K562 (cell line): Measurements from ENCODE around the gene UBE2L3. TPM values are rescaled to one million over a fixed set of nuclear protein-coding genes. Genes with fewer than 3 reads are reported as not detected.

Experiments
- ATAC-seq: fragments of 200-7000 bp; cut with Tn5 transposase; 3 replicates; pipeline ENCODE4 v1.9.1; 2020; ENCODE audit warnings: moderate library complexity
- BruUV-seq: library from RNA; stranded (reverse); fragments of 400-500 nt; replicated peaks from 2 replicates; lab custom pipeline; 2021; lab: Mats Ljungman, UMichigan
- CTCF ChIA-PET: fragments of 300-600 bp; formaldehyde crosslinking; extraction: SDS; loops from one replicate; lab custom pipeline; 2021; ENCODE audit warnings: low intra/inter-chr PET ratio; lab: Yijun Ruan, JAX
- POLR2A ChIA-PET: fragments of 300-600, 350-650 bp; sonication (Branson Sonifier 250); formaldehyde crosslinking; extraction: SDS; loops from one replicate; lab custom pipeline; 2021; ENCODE audit warnings: antibody characterized with exemption, inconsistent platforms; lab: Yijun Ruan, JAX
- DNase-seq, 4 experiments: peaks; one replicate each; pipeline versions ENCODE4 v3.0.0 to v3.0.0-alpha.2; 2011 to 2018; ENCODE audit warnings: low spot score in 3 of 4, mixed read lengths in 3 of 4; ENCODE audit errors: extremely low read depth in 1 of 4
- FAIRE-seq: peaks from 2 replicates; lab custom pipeline; 2011; peaks lifted over from hg19 to GRCh38; lab: Jason Lieb, UNC
- H2AFZ ChIP-seq: 2 replicates; pipeline ENCODE4 v1.6.0; 2011; ENCODE audit warnings: low read depth, low read length, control low read depth, inconsistent platforms
- H3K27ac ChIP-seq: fragments of 200-600 bp; 3 replicates; pipeline ENCODE4 v1.8.0; 2011; ENCODE audit warnings: low read depth, mild to moderate bottlenecking, control low read depth, inconsistent platforms, low read length, moderate library complexity, mixed read lengths; ENCODE audit errors: extremely low read depth
- H3K27me3 ChIP-seq, 2 experiments: fragments of 300-600 bp in 1 of 2; 2 replicates in 1 of 2; 3 replicates in 1 of 2; pipeline versions ENCODE4 v1.6.0 to v1.8.0; 2011; ENCODE audit warnings: inconsistent platforms in 2 of 2, low read length in 2 of 2, mild to moderate bottlenecking in 1 of 2, mixed read lengths in 1 of 2, moderate library complexity in 1 of 2; ENCODE audit not compliant: control insufficient read depth in 2 of 2, insufficient read depth in 2 of 2
- H3K36me3 ChIP-seq: fragments of 300-600 bp; 3 replicates; pipeline ENCODE4 v1.8.0; 2011; ENCODE audit warnings: mild to moderate bottlenecking, low read length, inconsistent platforms; ENCODE audit not compliant: control insufficient read depth, insufficient read depth
- H3K4me1 ChIP-seq, 2 experiments: fragments of 200-600 bp in 1 of 2; replicated peaks in 1 of 2; 2 replicates in 1 of 2; 3 replicates in 1 of 2; pipeline versions ENCODE4 v1.5.1 to v1.8.0; 2011; ENCODE audit warnings: inconsistent platforms in 2 of 2, low read length in 2 of 2, mild to moderate bottlenecking in 1 of 2, mixed read lengths in 1 of 2, moderate library complexity in 1 of 2; ENCODE audit not compliant: control insufficient read depth in 2 of 2, insufficient read depth in 2 of 2
- H3K4me2 ChIP-seq: 2 replicates; pipeline ENCODE4 v1.6.1; 2011; ENCODE audit warnings: low read length, control low read depth, inconsistent platforms, mixed read lengths; ENCODE audit not compliant: insufficient read depth
- H3K4me3 ChIP-seq: fragments of 200-600 bp; sonication (generic), shearing (Covaris generic); 2 replicates; pipeline ENCODE4 v1.5.1; 2016; ENCODE audit warnings: control low read depth, inconsistent platforms
- H3K79me2 ChIP-seq: fragments of 200-600 bp; 3 replicates; pipeline ENCODE4 v1.8.0; 2011; ENCODE audit warnings: low read length, inconsistent platforms; ENCODE audit not compliant: control insufficient read depth, insufficient read depth
- H3K9ac ChIP-seq, 2 experiments: 2 replicates each; pipeline versions ENCODE4 v1.6.0 to v1.6.1; 2011; ENCODE audit warnings: low read depth in 2 of 2, low read length in 2 of 2, control low read depth in 1 of 2, inconsistent platforms in 1 of 2, mild to moderate bottlenecking in 1 of 2, mixed read lengths in 1 of 2; ENCODE audit not compliant: insufficient read depth in 1 of 2
- H3K9me1 ChIP-seq: one replicate; pipeline ENCODE4 v1.6.0; 2011; ENCODE audit warnings: inconsistent platforms, mild to moderate bottlenecking, low read length, moderate library complexity; ENCODE audit not compliant: control insufficient read depth, insufficient read depth
- H3K9me3 ChIP-seq: replicated peaks from 2 replicates; pipeline ENCODE4 v1.5.1; 2011; ENCODE audit warnings: low read depth, low read length, inconsistent platforms; ENCODE audit not compliant: control insufficient read depth, insufficient read depth
- H4K20me1 ChIP-seq: replicated peaks from 2 replicates; pipeline ENCODE4 v1.6.1; 2011; ENCODE audit warnings: low read length, inconsistent platforms, mixed read lengths; ENCODE audit not compliant: control insufficient read depth, insufficient read depth
- ATF1 ChIP-seq, 2 experiments: fragments of 450-650 bp in 1 of 2; IDR thresholded peaks; 2 replicates each; pipeline ENCODE4 v1.6.1; 2016; ENCODE audit warnings: missing compliant biosample characterization in 1 of 2, missing genetic modification characterization in 1 of 2
- BRD9 ChIP-seq: fragments of 450-650 bp; IDR thresholded peaks from 2 replicates; pipeline ENCODE4 v1.6.1; 2018; ENCODE audit warnings: low read depth; ENCODE audit not compliant: partially characterized antibody
- BRF1 ChIP-seq: IDR thresholded peaks from 3 replicates; pipeline ENCODE4 v1.6.1; 2011; ENCODE audit warnings: borderline replicate concordance, mild to moderate bottlenecking; ENCODE audit not compliant: insufficient read length; ENCODE audit errors: extremely low read depth
- MEF2D ChIP-seq: conservative IDR thresholded peaks from 2 replicates; pipeline ENCODE4 v1.6.1; 2016; ENCODE audit warnings: low read depth, missing genetic modification characterization, missing compliant biosample characterization
- MXI1 ChIP-seq: IDR thresholded peaks from 2 replicates; pipeline ENCODE4 v1.6.1; 2011; ENCODE audit warnings: low read depth, mild to moderate bottlenecking, improper control_type of control experiment, low read length
- NBN ChIP-seq: fragments of 450-650 bp; IDR thresholded peaks from 2 replicates; pipeline ENCODE4 v1.6.1; 2016; ENCODE audit warnings: low read depth, mild to moderate bottlenecking
- NFXL1 ChIP-seq: fragments of 450-650 bp; formaldehyde crosslinking; IDR thresholded peaks from 2 replicates; pipeline ENCODE4 v1.4.0; 2021; ENCODE audit warnings: mild to moderate bottlenecking
- PRMT5 ChIP-seq: sonication (generic); formaldehyde crosslinking; IDR thresholded peaks from 2 replicates; pipeline ENCODE4 v1.5.0; 2020; ENCODE audit warnings: missing genetic modification reagents
- PURB ChIP-seq: sonication (generic); formaldehyde crosslinking; IDR thresholded peaks from 2 replicates; pipeline ENCODE4 v1.9.0; 2021; ENCODE audit warnings: low read depth, mild to moderate bottlenecking, missing genetic modification reagents
- SIX5 ChIP-seq, 2 experiments: IDR thresholded peaks; 2 replicates each; pipeline ENCODE4 v1.6.1; 2011; ENCODE audit warnings: low read length in 2 of 2, borderline replicate concordance in 1 of 2, low read depth in 1 of 2, mild to moderate bottlenecking in 1 of 2, moderate library complexity in 1 of 2; ENCODE audit not compliant: insufficient read depth in 1 of 2
- SMARCA4 ChIP-seq: fragments of 450-650 bp; IDR thresholded peaks from 2 replicates; pipeline ENCODE4 v1.6.1; 2016
- SMARCC2 ChIP-seq: fragments of 450-650 bp; IDR thresholded peaks from 2 replicates; pipeline ENCODE4 v1.6.1; 2017; ENCODE audit warnings: antibody characterized with exemption, moderate library complexity, mild to moderate bottlenecking, low read depth
- ZNF12 ChIP-seq: sonication (generic); formaldehyde crosslinking; IDR thresholded peaks from 2 replicates; pipeline ENCODE4 v1.4.0; 2020; ENCODE audit warnings: mild to moderate bottlenecking, missing genetic modification reagents
- ZNF174 ChIP-seq: fragments of 250-450 bp; sonication (Bioruptor Pico); IDR thresholded peaks from 2 replicates; pipeline ENCODE4 v1.4.0; 2020; ENCODE audit warnings: mild to moderate bottlenecking
- ZNF239 ChIP-seq: fragments of 250-450 bp; sonication (Bioruptor Pico); IDR thresholded peaks from 2 replicates; pipeline ENCODE4 v1.4.0; 2020; ENCODE audit warnings: mild to moderate bottlenecking
- ZSCAN29 ChIP-seq: fragments of 450-650 bp; IDR thresholded peaks from 2 replicates; pipeline ENCODE4 v1.6.1; 2017
- WGBS: fragments of 100-300 bp; shearing (Covaris generic); methylation state at CpG from one replicate; pipeline ENCODE4 v1.1.6; 2016; ENCODE audit warnings: low coverage, mixed read lengths; ENCODE audit not compliant: insufficient coverage; ENCODE audit errors: missing lambda C conversion rate; 5-methylcytosine and 5-hydroxymethylcytosine counted together
- in situ Hi-C: fragments of 300-500 bp; cut with MboI; formaldehyde crosslinking; loops from 4 replicates; pipeline ENCODE4 v1.15.0; 2018; ENCODE audit warnings: inconsistent platforms, mixed read lengths
- intact Hi-C: fragments of 100-400 bp; cut with micrococcal nuclease; formaldehyde crosslinking; loops from 2 replicates; pipeline ENCODE4 v1.14.2; 2022
- polyA plus RNA-seq, 8 experiments: library from polyadenylated mRNA; depleted of rRNA in 4 of 8; stranded (reverse) in 5 of 8; unstranded in 3 of 8; fragments of >200 nt; fragmentation: Nextera tagmentation in 2 of 8; fragmentation: Illumina TruSeq in 1 of 8; extraction: Ambion mirVana in 2 of 8; extraction: Trizol in 1 of 8; gene quantifications; 2 replicates each; pipeline versions ENCODE4 v1.2.1 to v1.2.3, GENCODE V29; 2011 to 2014; ENCODE audit warnings: inconsistent platforms in 1 of 8, missing spikeins in 1 of 8
- total RNA-seq, 7 experiments: library from RNA; depleted of rRNA in 6 of 7; stranded (reverse); fragments of >200 nt in 6 of 7; fragmentation: Illumina TruSeq in 2 of 7; extraction: Trizol in 2 of 7; gene quantifications; 2 replicates each; pipeline versions ENCODE4 v1.2.1 to v1.2.3, GENCODE V29; 2011 to 2021; ENCODE audit warnings: low replicate concordance in 1 of 7
- TF ChIP-seq, protein P1 (sequence below): fragments of 450-650 bp; IDR thresholded peaks from 2 replicates; pipeline ENCODE4 v1.6.1; 2016; ENCODE audit warnings: low read depth

Gene UBE2L3
- total and polyA plus RNA-seq, 9 of the 15 experiments (the other 6 are each of a cell fraction or from before 2014, with no cell fraction given) = 215 to 625 (median 285) TPM

DNA sequence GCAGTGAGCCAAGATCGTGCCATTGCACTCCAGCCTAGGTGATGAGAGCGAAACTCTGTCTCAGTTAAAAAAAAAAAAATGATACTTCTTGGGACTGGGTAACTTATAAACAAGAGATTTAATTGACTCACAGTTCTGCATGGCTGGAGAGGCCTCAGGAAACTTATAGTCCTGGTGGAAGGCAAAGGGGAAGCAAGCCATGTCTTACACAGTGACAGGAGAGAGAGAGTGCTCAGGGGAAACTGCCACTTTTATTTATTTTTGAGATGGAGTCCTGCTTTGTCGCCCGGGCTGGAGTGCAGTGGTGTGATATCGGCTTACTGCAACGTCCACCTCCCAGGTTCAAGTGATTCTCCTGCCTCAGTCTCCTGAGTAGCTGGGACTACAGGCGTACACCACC, 82.8 kb downstream of the UBE2L3 start:
- 48% methylated on average over 7 of the region's 7 CpGs for WGBS
- DNase-seq (peak in 1 of 4 experiments; percentile 54), ATAC-seq (no peak), FAIRE-seq (no peak)
- H2AFZ ChIP-seq = no peak overlapping the region
- in situ Hi-C loops = loop anchor here (25.0 kb wide), 1 partner anchor 1313 kb away; no protein-coding TSS in a partner anchor
- H3K9ac ChIP-seq = peak overlapping the region in 1 of 2 experiments; percentile 1; a peak in 1 of 4 replicates
- no peak overlapping the region for H3K4me2 ChIP-seq
- CTCF ChIA-PET = interaction anchor here (1.0 kb wide), 1 partner anchor 79 kb away, joined by 3 read pairs; no protein-coding TSS in a partner anchor
- peaks cover 29 to 39% of the 10 kb centered on the region in 2 experiments for H3K4me1 ChIP-seq
- no peak overlapping the region for H3K4me3 ChIP-seq
- H3K9me3 ChIP-seq = no peaks in the 10 kb centered on the region
- POLR2A ChIA-PET = interaction anchor here (1.6 to 75.5 kb wide), 4 partner anchors 9 to 82 kb away, joined by 8 to 4622 read pairs (median 96); partner anchors contain the start of genes CCDC116, PPIL2, SDF2L1 and YDJC
- H3K27ac ChIP-seq = 0 out of 3 replicates have a peak overlapping the region, but pooled peaks have one; percentile 0
- H3K36me3 ChIP-seq = peaks cover 66% of the 10 kb centered on the region
- BruUV-seq = no TSS peak
- H3K9me1 ChIP-seq = peaks cover 18% of the 10 kb centered on the region
- H3K79me2 ChIP-seq = peaks cover 27% of the 10 kb centered on the region
- no peaks in the 10 kb centered on the region for H3K27me3 ChIP-seq
- peaks cover 19% of the 10 kb centered on the region for H4K20me1 ChIP-seq
- intact Hi-C loops = loop anchor here (10.0 kb wide), 1 partner anchor 795 kb away; the partner anchor contains the start of genes PI4KA and SNAP29
- TF ChIP-seq BRF1 = no peak
- no peak for TF ChIP-seq SMARCA4
- 0 out of 2 replicates have a peak, but pooled peaks have one; percentile 20 for TF ChIP-seq MXI1
- no peak for TF ChIP-seq ZNF174
- TF ChIP-seq ATF1 (CRISPR knock-in tag; IDR thresholded peaks at IDR 0.05) = no peak
- no peak for TF ChIP-seq ATF1 (tag; IDR thresholded peaks at IDR 0.05)
- TF ChIP-seq SMARCC2 = no peak
- no peak for TF ChIP-seq ZSCAN29
- TF ChIP-seq MEF2D (tag) = no peak
- TF ChIP-seq, protein P1, sequence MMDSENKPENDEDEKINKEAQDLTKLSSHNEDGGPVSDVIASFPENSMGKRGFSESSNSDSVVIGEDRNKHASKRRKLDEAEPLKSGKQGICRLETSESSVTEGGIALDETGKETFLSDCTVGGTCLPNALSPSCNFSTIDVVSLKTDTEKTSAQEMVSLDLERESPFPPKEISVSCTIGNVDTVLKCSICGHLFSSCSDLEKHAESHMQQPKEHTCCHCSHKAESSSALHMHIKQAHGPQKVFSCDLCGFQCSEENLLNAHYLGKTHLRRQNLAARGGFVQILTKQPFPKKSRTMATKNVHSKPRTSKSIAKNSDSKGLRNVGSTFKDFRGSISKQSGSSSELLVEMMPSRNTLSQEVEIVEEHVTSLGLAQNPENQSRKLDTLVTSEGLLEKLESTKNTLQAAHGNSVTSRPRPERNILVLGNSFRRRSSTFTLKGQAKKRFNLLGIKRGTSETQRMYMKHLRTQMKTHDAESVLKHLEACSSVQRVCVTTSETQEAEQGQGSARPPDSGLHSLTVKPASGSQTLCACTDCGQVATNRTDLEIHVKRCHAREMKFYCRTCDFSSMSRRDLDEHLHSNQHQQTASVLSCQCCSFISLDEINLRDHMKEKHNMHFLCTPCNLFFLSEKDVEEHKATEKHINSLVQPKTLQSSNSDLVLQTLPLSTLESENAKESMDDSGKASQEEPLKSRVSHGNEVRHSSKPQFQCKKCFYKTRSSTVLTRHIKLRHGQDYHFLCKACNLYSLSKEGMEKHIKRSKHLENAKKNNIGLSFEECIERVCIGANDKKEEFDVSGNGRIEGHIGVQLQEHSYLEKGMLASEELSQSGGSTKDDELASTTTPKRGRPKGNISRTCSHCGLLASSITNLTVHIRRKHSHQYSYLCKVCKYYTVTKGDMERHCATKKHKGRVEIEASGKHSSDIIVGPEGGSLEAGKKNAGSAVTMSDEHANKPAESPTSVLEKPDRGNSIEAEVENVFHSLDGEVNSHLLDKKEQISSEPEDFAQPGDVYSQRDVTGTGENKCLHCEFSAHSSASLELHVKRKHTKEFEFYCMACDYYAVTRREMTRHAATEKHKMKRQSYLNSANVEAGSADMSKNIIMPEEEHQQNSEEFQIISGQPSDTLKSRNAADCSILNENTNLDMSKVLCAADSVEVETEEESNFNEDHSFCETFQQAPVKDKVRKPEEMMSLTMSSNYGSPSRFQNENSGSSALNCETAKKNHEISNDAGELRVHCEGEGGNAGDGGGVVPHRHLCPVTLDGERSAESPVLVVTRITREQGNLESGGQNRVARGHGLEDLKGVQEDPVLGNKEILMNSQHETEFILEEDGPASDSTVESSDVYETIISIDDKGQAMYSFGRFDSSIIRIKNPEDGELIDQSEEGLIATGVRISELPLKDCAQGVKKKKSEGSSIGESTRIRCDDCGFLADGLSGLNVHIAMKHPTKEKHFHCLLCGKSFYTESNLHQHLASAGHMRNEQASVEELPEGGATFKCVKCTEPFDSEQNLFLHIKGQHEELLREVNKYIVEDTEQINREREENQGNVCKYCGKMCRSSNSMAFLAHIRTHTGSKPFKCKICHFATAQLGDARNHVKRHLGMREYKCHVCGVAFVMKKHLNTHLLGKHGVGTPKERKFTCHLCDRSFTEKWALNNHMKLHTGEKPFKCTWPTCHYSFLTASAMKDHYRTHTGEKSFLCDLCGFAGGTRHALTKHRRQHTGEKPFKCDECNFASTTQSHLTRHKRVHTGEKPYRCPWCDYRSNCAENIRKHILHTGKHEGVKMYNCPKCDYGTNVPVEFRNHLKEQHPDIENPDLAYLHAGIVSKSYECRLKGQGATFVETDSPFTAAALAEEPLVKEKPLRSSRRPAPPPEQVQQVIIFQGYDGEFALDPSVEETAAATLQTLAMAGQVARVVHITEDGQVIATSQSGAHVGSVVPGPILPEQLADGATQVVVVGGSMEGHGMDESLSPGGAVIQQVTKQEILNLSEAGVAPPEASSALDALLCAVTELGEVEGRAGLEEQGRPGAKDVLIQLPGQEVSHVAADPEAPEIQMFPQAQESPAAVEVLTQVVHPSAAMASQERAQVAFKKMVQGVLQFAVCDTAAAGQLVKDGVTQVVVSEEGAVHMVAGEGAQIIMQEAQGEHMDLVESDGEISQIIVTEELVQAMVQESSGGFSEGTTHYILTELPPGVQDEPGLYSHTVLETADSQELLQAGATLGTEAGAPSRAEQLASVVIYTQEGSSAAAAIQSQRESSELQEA = no peak
- no peak for TF ChIP-seq SIX5 (IDR thresholded peaks at IDR 0.05; ENCODE audit: borderline replicate concordance in 1 of 2, insufficient read depth in 1 of 2, low read depth in 1 of 2, low read length in 2 of 2)
- TF ChIP-seq NFXL1 = no peak
- TF ChIP-seq PRMT5 (CRISPR knock-in tag) = no peak
- no peak for TF ChIP-seq NBN
- TF ChIP-seq BRD9 = no peak
- no peak for TF ChIP-seq ZNF239 (CRISPR knock-in tag)
- TF ChIP-seq ZNF12 = no peak
- TF ChIP-seq PURB = no peak
